HEK293T (cell line): ENCODE results near the gene NHEJ1.

Experiments used
- BHLHE40 ChIP-seq: fragments of 450-650 bp; IDR thresholded peaks from 2 replicates; pipeline ENCODE4 v1.6.1; 2016; ENCODE audit warnings: mild to moderate bottlenecking, moderate library complexity, borderline replicate concordance
- ZNF384 ChIP-seq: fragments of 450-650 bp; IDR thresholded peaks from 2 replicates; pipeline ENCODE4 v1.6.1; 2016

DNA sequence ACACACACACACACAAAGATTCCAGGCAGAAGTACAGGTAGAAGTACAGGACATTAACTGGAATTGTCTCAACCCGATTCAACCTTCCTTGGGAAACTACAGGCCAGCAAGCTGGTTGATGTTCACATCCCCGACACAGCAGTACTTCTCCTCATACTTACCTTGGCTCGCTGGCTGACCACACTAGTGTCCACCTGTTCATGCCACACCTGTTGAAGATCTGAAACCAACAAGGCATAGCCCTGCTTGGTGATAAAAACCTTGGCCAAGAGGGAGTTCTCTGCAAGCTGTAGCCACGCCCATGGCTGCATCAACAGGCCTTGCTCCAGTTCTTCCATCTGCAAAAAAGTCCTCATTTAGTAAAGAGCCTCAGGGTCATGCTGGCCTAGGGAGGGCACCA, 2.6 kb downstream of the NHEJ1 start:
- no peak for TF ChIP-seq ZNF384
- TF ChIP-seq BHLHE40: no peak
